Nephron (organoid): ENCODE results near the gene GGTLC1.

Source experiments
- H3K27ac Mint-ChIP-seq, 3 experiments: 2 replicates each; pipeline ENCODE4 v1.8.0; 2020; ENCODE audit warnings: mixed read lengths in 3 of 3, mild to moderate bottlenecking in 2 of 3, moderate library complexity in 1 of 3
- H3K27me3 Mint-ChIP-seq: 2 replicates; pipeline ENCODE4 v1.8.0; 2021; ENCODE audit warnings: low read depth, mild to moderate bottlenecking, moderate library complexity, mixed read lengths
- H3K36me3 Mint-ChIP-seq: 2 replicates; pipeline ENCODE4 v1.8.0; 2020; ENCODE audit warnings: low read depth, mixed read lengths
- H3K4me1 Mint-ChIP-seq: 2 replicates; pipeline ENCODE4 v1.8.0; 2020; ENCODE audit warnings: mixed read lengths
- H3K4me3 Mint-ChIP-seq, 3 experiments: 2 replicates each; pipeline ENCODE4 v1.8.0; 2020; ENCODE audit warnings: mild to moderate bottlenecking in 3 of 3, mixed read lengths in 3 of 3, moderate library complexity in 2 of 3
- H3K9me3 Mint-ChIP-seq: 2 replicates; pipeline ENCODE4 v1.8.0; 2020; ENCODE audit warnings: mixed read lengths
- CTCF ChIP-seq, 3 experiments: fragments of 200-600 bp; sonication (generic); IDR thresholded peaks; one replicate each; pipeline ENCODE4 v1.5.0; 2021; ENCODE audit warnings: antibody characterized with exemption in 3 of 3; ENCODE audit not compliant: unreplicated experiment in 3 of 3

Gene GGTLC1

DNA sequence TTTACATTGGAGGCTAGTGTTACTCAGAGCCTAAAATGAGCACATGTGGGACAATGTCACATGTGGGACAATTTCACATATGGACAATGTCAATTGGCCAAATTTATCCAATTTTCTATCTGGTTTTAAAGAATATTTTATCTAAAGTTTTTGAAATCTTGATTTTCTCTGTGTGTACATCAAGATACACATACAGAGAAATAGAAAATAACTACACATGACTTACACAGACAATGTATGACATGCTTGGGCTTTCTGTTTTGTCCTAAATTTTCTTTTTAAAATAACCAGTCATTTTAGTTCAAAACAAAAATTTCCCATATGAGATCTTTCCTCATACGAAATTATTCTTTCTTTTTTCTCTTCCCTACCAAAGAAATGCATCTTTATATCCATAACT lies 24.6 kb downstream of the GGTLC1 start:
- Mint-ChIP-seq H3K9me3 (peaks cover 27% of the 10 kb centered on the region), H3K4me3 (no peak overlapping the region), H3K4me1 (no peaks in the 10 kb centered on the region), H3K27ac (no peak overlapping the region), H3K27me3 (no peaks in the 10 kb centered on the region), H3K36me3 (no peaks in the 10 kb centered on the region)
- no peak for TF ChIP-seq CTCF (IDR thresholded peaks at IDR 0.05; ENCODE audit: unreplicated experiment in 3 of 3)

DNA sequence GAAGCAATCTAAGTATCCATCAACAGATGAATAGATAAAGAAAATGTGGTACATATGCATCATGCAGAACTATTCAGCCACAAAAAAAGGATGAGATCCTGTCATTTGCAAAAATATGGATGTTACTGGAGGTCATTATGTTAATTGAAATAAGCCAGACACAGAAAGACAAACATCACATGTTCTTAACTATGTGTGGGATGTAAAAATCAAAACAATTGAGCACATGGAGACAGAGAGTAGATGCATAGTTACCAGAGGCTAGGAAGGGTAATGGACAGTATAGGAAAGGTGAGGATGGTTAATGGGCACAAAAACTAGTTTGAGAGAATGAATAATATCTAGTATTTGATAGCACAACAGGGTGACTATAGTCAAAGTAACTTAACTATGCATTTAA lies 26.3 kb downstream of the GGTLC1 start:
- no peak overlapping the region for H3K4me3 Mint-ChIP-seq

GRCh38 chr20:23959054-23959453 lies 29.5 kb downstream of the GGTLC1 start:
- Mint-ChIP-seq H3K36me3 (no peaks in the 10 kb centered on the region), H3K9me3 (peaks cover 10% of the 10 kb centered on the region), H3K4me3 (no peak overlapping the region), H3K27ac (no peak overlapping the region), H3K27me3 (no peaks in the 10 kb centered on the region), H3K4me1 (no peaks in the 10 kb centered on the region)
- TF ChIP-seq CTCF (IDR thresholded peaks at IDR 0.05; ENCODE audit: unreplicated experiment in 3 of 3), result no peak

More for the DNA sequence above, 26.3 kb downstream of the GGTLC1 start:
- H3K9me3 Mint-ChIP-seq, result peaks cover 23% of the 10 kb centered on the region
- H3K27me3 Mint-ChIP-seq, result no peaks in the 10 kb centered on the region
- no peaks in the 10 kb centered on the region for H3K36me3 Mint-ChIP-seq
- H3K4me1 Mint-ChIP-seq, result no peaks in the 10 kb centered on the region
- no peak for TF ChIP-seq CTCF (IDR thresholded peaks at IDR 0.05; ENCODE audit: unreplicated experiment in 3 of 3)
- no peak overlapping the region for H3K27ac Mint-ChIP-seq

DNA sequence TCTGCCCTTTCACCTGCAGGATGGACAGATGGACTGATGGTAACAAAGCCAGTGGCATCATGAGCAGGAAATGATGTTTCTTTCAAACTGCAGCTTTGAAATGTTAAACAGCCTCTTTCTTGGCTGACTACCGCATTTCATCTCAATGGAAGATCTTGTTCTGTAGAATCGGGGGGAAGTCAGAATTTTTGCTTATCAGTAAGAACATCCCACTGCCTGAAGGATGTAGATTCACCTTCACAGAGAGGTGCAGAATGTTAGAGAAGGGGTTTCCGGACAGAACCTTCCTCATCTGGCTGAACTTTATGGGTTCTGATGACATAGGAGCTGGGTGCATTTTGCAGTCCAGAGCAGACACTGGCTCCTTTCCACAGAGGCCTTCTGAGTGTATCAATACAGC lies 32.7 kb downstream of the GGTLC1 start:
- TF ChIP-seq CTCF (IDR thresholded peaks at IDR 0.05; ENCODE audit: unreplicated experiment in 3 of 3), result no peak
- Mint-ChIP-seq H3K4me1 (no peaks in the 10 kb centered on the region), H3K27ac (no peak overlapping the region), H3K27me3 (no peaks in the 10 kb centered on the region), H3K4me3 (no peak overlapping the region), H3K9me3 (peaks cover 2% of the 10 kb centered on the region), H3K36me3 (no peaks in the 10 kb centered on the region)

GRCh38 chr20:23954008-23954745 lies 34.4 kb downstream of the GGTLC1 start:
- no peaks in the 10 kb centered on the region for H3K4me1 Mint-ChIP-seq
- H3K36me3 Mint-ChIP-seq, result no peaks in the 10 kb centered on the region
- H3K27me3 Mint-ChIP-seq, result no peaks in the 10 kb centered on the region
- no peaks in the 10 kb centered on the region for H3K9me3 Mint-ChIP-seq
- no peak for TF ChIP-seq CTCF (IDR thresholded peaks at IDR 0.05; ENCODE audit: unreplicated experiment in 3 of 3)
- no peak overlapping the region for H3K27ac Mint-ChIP-seq
- no peak overlapping the region for H3K4me3 Mint-ChIP-seq

- H3K9me3 Mint-ChIP-seq, result no peaks in the 10 kb centered on the region
These were observed 42.4 kb downstream of the GGTLC1 start for GRCh38 chr20:23946206-23946605.

More at GRCh38 chr20:23946206-23946605, 42.4 kb downstream of the GGTLC1 start:
- Mint-ChIP-seq H3K27ac (no peak overlapping the region), H3K27me3 (peaks cover 7% of the 10 kb centered on the region), H3K4me1 (no peaks in the 10 kb centered on the region), H3K36me3 (no peaks in the 10 kb centered on the region), H3K4me3 (no peak overlapping the region)
- TF ChIP-seq CTCF (IDR thresholded peaks at IDR 0.05; ENCODE audit: unreplicated experiment in 3 of 3), result no peak
